OCI-LY1 (cell line): ENCODE results near the gene SMOC2.

ENCODE experiments used
- EZH2 ChIP-seq: fragments of 200-600 bp; sonication (generic), shearing (Covaris generic); IDR thresholded peaks from 2 replicates; pipeline ENCODE4 v1.8.0; 2017; ENCODE audit warnings: borderline replicate concordance, mixed run types, mild to moderate bottlenecking, antibody characterized with exemption, low read length, moderate library complexity, mixed read lengths
- TF ChIP-seq, protein P1 (sequence below): fragments of 200-600 bp; sonication (generic), shearing (Covaris generic); IDR thresholded peaks from 2 replicates; pipeline ENCODE4 v1.5.1; 2017; ENCODE audit warnings: mild to moderate bottlenecking, antibody characterized with exemption, low read length, moderate library complexity, mixed read lengths

DNA sequence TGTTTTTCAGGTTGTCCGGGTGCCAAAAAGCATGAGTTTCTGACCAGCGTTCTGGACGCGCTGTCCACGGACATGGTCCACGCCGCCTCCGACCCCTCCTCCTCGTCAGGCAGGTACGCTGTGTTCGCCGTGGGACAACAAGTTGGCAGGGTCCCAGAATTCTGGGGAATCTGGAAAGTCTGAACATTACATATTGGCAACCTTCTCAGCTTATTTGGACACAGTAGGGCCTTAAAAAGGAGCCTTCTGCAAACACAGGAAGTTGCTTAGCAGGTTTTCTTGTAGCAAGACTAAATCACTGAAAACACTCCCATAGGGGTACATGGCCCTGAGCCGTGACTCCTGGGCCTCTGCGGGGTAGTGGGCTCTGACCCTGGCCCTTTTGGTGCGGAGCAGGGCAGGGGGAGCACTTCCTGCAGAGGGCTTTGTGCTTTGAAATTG is 209.7 kb downstream of the SMOC2 start:
- TF ChIP-seq, protein P1, sequence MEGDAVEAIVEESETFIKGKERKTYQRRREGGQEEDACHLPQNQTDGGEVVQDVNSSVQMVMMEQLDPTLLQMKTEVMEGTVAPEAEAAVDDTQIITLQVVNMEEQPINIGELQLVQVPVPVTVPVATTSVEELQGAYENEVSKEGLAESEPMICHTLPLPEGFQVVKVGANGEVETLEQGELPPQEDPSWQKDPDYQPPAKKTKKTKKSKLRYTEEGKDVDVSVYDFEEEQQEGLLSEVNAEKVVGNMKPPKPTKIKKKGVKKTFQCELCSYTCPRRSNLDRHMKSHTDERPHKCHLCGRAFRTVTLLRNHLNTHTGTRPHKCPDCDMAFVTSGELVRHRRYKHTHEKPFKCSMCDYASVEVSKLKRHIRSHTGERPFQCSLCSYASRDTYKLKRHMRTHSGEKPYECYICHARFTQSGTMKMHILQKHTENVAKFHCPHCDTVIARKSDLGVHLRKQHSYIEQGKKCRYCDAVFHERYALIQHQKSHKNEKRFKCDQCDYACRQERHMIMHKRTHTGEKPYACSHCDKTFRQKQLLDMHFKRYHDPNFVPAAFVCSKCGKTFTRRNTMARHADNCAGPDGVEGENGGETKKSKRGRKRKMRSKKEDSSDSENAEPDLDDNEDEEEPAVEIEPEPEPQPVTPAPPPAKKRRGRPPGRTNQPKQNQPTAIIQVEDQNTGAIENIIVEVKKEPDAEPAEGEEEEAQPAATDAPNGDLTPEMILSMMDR, result no peak
- TF ChIP-seq EZH2, result no peak
